ENCODE data around the gene OPA3.

OPA3 gene

DNA sequence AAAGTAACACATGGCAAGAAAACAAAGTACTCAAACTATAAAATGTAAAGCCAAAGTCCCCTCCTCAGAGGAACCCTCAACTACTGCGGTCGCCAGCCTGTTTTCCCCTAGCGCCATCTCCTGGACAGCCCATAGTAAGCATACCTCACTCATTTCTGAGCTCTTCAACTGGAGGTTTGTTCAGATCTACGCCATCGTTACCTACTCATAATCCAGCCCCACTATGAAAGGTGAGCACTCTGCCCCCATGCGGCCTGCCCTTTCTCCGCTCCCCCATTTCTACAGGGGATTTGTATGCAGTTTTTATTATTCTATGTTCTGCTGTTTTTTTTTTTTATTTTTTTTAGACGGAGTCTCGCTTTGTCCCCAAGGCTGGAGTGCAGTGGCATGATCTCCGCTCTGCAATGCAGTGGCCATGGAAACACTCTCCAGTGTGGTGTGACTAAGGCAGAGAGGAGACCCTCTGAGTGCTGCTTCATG, 26.2 kb downstream of the OPA3 start:
- Histone ChIP-seq H3K9me3 (ENCODE audit: control insufficient read depth, low read length) (no peaks in the 10 kb centered on the region), H3K27me3 (replicated peaks; ENCODE audit: control insufficient read depth, insufficient read depth, low read length) (no peaks in the 10 kb centered on the region), H3K4me3 (ENCODE audit: low read length) (no peak overlapping the region), H3K9ac (ENCODE audit: low read length) (no peak overlapping the region), H3K36me3 (ENCODE audit: control insufficient read depth, insufficient read depth, low read length, severe bottlenecking) (peaks cover 3% of the 10 kb centered on the region), H3K4me1 (ENCODE audit: control insufficient read depth, insufficient read depth, low read length) (peaks cover 7% of the 10 kb centered on the region)
- peak; percentile 57 for DNase-seq (ENCODE audit: low read depth)

DNA sequence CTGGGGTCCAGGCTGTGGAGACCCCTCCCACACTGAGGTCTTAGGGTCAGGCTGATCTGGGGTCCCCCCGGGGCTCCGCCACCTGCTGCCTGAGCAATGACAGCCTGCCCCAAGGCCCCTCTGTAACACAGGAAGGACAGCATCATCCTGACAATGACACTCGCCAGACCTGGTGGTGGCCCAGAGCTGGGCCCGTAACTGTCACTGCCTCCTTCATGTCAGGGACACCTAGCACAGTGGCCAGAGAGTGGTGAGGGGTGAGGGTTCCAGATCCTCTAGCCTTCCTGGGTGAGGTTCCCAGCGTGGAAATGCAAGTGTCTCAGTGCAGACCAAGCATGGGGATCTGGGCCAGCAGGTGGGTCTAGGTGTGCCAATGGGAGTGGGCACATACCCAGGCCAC, 27.8 kb downstream of the OPA3 start:
- H3K4me3 ChIP-seq (ENCODE audit: low read length): no peak overlapping the region

DNA sequence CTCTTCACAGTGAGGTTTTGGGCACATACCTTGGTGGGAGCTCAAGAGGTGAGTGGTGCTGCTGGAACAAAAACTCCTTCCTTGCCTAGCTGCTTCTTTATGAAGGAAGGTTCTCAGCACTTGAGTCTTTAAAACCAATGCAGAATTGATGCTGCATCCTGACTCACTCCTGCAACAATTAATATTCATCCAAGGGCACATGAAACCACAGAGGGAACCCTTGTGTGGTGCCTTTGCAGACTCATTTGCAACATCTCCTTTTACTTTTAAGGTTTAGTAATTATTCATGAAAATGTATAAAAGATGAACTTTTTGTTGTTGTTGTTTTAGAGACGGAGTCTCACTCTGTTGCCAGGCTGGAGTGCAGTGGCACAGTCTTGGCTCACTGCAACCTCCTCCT, 30.1 kb downstream of the OPA3 start:
- Histone ChIP-seq H3K9me3 (ENCODE audit: control insufficient read depth, low read length) (no peaks in the 10 kb centered on the region), H3K36me3 (ENCODE audit: control insufficient read depth, insufficient read depth, low read length, severe bottlenecking) (peaks cover 3% of the 10 kb centered on the region), H3K27me3 (replicated peaks; ENCODE audit: control insufficient read depth, insufficient read depth, low read length) (no peaks in the 10 kb centered on the region), H3K9ac (ENCODE audit: low read length) (no peak overlapping the region), H3K4me3 (ENCODE audit: low read length) (no peak overlapping the region), H3K4me1 (ENCODE audit: control insufficient read depth, insufficient read depth, low read length) (no peaks in the 10 kb centered on the region)
- DNase-seq (ENCODE audit: low read depth): no peak

More for the DNA sequence above, 27.8 kb downstream of the OPA3 start:
- peaks cover 3% of the 10 kb centered on the region for H3K36me3 ChIP-seq (ENCODE audit: control insufficient read depth, insufficient read depth, low read length, severe bottlenecking)
- no peak overlapping the region for H3K9ac ChIP-seq (ENCODE audit: low read length)
- H3K4me1 ChIP-seq (ENCODE audit: control insufficient read depth, insufficient read depth, low read length): no peaks in the 10 kb centered on the region
- no peak for DNase-seq (ENCODE audit: low read depth)
- no peaks in the 10 kb centered on the region for H3K9me3 ChIP-seq (ENCODE audit: control insufficient read depth, low read length)
- H3K27me3 ChIP-seq (replicated peaks; ENCODE audit: control insufficient read depth, insufficient read depth, low read length): no peaks in the 10 kb centered on the region

DNA sequence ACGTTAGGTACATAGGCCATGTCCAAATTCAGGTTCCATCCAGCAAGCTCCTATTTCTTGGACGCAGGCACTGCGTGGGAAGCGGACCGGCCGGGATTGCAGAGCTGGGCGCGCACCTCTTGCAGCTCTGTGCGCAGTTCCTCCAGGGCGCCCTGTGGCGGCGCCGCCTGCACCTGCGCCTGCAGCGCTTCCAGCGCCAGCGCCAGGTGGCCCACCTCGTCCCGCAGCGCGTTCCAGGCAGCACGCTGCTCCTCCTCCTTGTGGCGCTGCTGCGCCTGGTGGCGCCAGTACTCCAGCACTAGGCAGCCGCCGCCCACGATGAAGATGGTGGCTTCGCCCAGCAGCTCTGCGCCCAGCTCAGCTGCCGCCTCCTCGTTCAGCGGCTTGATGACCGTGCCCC, 31.1 kb downstream of the OPA3 start:
- Histone ChIP-seq H3K36me3 (ENCODE audit: control insufficient read depth, insufficient read depth, low read length, severe bottlenecking) (peaks cover 3% of the 10 kb centered on the region), H3K9me3 (ENCODE audit: control insufficient read depth, low read length) (no peaks in the 10 kb centered on the region), H3K4me3 (ENCODE audit: low read length) (no peak overlapping the region), H3K27me3 (replicated peaks; ENCODE audit: control insufficient read depth, insufficient read depth, low read length) (no peaks in the 10 kb centered on the region), H3K4me1 (ENCODE audit: control insufficient read depth, insufficient read depth, low read length) (no peaks in the 10 kb centered on the region), H3K9ac (ENCODE audit: low read length) (no peak overlapping the region)
- DNase-seq (ENCODE audit: low read depth): no peak

DNA sequence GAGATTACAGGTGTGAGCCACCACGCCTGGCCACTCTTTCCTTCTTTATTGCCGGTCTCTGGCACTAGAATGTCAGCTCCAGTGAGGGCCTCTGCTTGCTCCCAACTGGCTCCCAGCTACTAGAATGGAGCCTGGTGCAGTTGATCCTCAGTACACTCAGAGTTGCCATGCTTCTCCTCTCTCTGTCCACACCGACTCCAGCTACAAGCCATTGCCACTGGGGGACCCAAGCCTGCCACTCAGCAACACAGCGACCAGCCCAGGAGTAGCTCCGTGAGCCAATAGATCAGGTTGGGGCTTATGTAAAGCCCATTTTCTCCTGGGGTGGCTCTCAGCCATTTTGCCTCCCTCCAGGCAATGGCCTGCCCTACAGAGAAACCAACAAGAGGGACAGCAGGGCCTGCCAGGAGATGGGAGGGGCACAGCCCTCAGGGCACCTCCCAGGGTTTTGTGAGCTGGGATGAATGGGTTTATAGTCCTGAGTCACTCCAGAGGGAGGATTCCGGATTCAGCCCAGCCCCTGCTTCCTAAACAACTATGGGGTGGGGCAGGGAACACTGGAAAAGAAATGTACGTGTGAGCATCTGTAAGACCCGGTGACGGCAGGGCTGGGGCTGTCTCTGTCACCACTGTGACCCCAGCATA, 36.5 kb downstream of the OPA3 start:
- no peaks in the 10 kb centered on the region for H3K36me3 ChIP-seq (ENCODE audit: control insufficient read depth, insufficient read depth, low read length, severe bottlenecking)
- no peak overlapping the region for H3K9ac ChIP-seq (ENCODE audit: low read length)
- H3K4me3 ChIP-seq (ENCODE audit: low read length): no peak overlapping the region

DNA sequence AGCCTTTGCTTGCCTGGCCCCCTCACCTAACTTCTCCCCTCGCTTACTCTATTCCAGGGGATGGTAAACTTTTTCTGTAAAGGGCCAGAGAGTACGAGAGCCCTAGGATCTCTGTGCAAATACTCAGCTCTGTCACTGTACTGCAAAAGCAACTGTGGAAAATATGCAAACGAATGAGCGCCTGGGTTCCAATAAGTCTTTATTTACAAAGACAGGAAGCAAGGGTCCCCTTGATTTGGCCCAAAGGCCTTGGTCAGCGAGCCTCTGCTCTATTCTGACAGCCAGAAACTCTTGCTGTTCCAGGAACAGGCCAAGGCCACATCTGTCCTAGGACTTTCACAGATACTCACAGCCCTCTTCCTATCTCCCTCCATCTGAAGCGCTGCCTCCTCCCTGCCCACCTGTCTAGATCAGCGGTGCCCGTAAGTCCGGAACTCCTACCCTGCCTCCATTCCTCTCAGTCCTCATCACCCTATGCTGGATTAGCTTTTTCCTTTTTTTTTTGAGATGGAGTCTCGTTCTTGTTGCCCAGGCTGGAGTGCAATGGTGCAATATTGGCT, 37.3 kb downstream of the OPA3 start:
- Histone ChIP-seq H3K4me3 (ENCODE audit: low read length) (no peak overlapping the region), H3K27me3 (replicated peaks; ENCODE audit: control insufficient read depth, insufficient read depth, low read length) (no peaks in the 10 kb centered on the region), H3K9me3 (ENCODE audit: control insufficient read depth, low read length) (no peaks in the 10 kb centered on the region), H3K9ac (ENCODE audit: low read length) (no peak overlapping the region), H3K4me1 (ENCODE audit: control insufficient read depth, insufficient read depth, low read length) (peaks cover 15% of the 10 kb centered on the region), H3K36me3 (ENCODE audit: control insufficient read depth, insufficient read depth, low read length, severe bottlenecking) (no peaks in the 10 kb centered on the region)
- no peak for DNase-seq (ENCODE audit: low read depth)

More for the DNA sequence above, 36.5 kb downstream of the OPA3 start:
- no peaks in the 10 kb centered on the region for H3K9me3 ChIP-seq (ENCODE audit: control insufficient read depth, low read length)
- peak; percentile 42 for DNase-seq (ENCODE audit: low read depth)
- peaks cover 15% of the 10 kb centered on the region for H3K4me1 ChIP-seq (ENCODE audit: control insufficient read depth, insufficient read depth, low read length)
- H3K27me3 ChIP-seq (replicated peaks; ENCODE audit: control insufficient read depth, insufficient read depth, low read length): no peaks in the 10 kb centered on the region

DNA sequence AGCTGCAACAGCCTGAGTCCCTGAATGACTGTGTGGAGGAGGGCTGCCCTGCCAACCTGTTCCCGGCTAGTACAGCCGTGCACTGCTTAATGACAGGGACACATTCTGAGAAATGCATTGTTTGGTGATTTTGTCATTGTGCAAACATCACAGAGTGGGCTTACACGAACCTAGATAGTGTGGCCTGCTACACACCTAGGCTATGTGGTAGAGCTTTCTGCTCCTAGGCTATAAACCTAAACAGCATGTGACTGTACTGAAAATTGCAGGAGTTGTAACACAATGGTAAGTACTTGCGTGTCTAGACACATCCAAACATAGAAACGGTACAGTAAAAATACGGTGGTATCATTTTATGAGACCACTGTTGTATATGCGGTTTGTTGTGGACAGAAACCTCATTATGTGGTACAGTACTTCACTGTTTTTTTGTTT, 42.4 kb downstream of the OPA3 start:
- Histone ChIP-seq H3K9ac (ENCODE audit: low read length) (no peak overlapping the region), H3K4me3 (ENCODE audit: low read length) (no peak overlapping the region), H3K27me3 (replicated peaks; ENCODE audit: control insufficient read depth, insufficient read depth, low read length) (no peaks in the 10 kb centered on the region), H3K9me3 (ENCODE audit: control insufficient read depth, low read length) (no peaks in the 10 kb centered on the region), H3K4me1 (ENCODE audit: control insufficient read depth, insufficient read depth, low read length) (peaks cover 16% of the 10 kb centered on the region), H3K36me3 (ENCODE audit: control insufficient read depth, insufficient read depth, low read length, severe bottlenecking) (no peaks in the 10 kb centered on the region)
- DNase-seq (ENCODE audit: low read depth): no peak

DNA sequence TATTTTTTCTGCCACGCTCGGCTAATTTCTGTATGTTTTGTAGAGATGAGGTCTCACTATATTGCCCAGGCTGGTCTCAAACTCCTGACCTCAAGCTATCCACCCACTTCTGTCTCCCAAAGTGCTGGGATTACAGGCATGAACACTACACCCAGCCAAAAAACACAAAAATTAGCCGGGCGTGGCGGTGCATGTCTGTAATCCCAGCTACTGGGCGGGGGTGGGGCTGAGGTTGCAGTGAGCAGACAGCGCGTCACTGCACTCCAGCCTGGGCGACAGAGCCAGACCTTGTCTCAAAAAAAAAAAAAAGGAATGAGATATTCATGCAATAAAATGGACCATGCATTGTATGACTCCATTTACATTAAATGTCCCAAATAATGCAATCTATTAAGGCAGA, 45.1 kb downstream of the OPA3 start:
- DNase-seq (ENCODE audit: low read depth): no peak
- no peaks in the 10 kb centered on the region for H3K9me3 ChIP-seq (ENCODE audit: control insufficient read depth, low read length)
- H3K27me3 ChIP-seq (replicated peaks; ENCODE audit: control insufficient read depth, insufficient read depth, low read length): no peaks in the 10 kb centered on the region
- no peaks in the 10 kb centered on the region for H3K36me3 ChIP-seq (ENCODE audit: control insufficient read depth, insufficient read depth, low read length, severe bottlenecking)
- no peak overlapping the region for H3K9ac ChIP-seq (ENCODE audit: low read length)
- H3K4me1 ChIP-seq (ENCODE audit: control insufficient read depth, insufficient read depth, low read length): peaks cover 16% of the 10 kb centered on the region
- H3K4me3 ChIP-seq (ENCODE audit: low read length): no peak overlapping the region

DNA sequence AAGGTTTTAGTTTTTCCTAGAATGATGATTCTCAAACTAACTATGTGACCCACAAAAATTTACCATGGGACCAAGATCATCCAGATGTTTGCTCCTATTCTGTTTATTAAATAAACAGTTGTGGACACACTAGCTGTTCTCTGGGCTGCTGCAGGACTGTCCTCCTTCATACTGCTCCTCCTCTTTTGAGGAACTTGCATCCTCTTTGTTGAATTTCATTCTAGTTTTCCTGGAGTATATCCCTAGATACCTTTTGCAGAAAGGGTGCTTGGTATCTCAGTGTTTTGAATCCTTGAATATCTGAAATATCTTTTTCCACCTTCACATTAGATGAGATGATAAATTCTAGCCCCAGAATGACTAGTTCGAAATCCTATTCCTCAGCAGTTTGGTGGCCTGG, 53.3 kb downstream of the OPA3 start:
- no peak overlapping the region for H3K9ac ChIP-seq (ENCODE audit: low read length)
- DNase-seq (ENCODE audit: low read depth): no peak

DNA sequence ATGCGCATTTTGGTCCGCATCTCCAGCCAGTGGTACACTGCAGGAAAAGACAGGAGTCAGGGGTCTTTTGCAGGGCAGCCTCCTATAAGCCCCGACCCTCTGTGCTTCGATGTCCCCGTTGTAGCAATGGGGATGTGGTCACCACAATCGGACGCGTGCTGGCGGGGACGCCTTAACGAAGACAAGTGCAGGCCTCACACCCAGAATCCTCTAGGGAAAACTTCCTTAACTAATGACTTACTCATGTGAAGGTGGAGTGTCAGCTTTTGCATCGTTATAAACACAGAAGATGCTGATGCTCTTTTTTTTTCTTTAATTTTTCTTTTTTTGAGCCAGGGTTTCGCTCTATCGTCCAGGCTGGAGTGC, 55.2 kb downstream of the OPA3 start:
- Histone ChIP-seq H3K27me3 (replicated peaks; ENCODE audit: control insufficient read depth, insufficient read depth, low read length) (no peaks in the 10 kb centered on the region), H3K4me1 (ENCODE audit: control insufficient read depth, insufficient read depth, low read length) (no peaks in the 10 kb centered on the region), H3K36me3 (ENCODE audit: control insufficient read depth, insufficient read depth, low read length, severe bottlenecking) (peaks cover 24% of the 10 kb centered on the region), H3K4me3 (ENCODE audit: low read length) (no peak overlapping the region), H3K9ac (ENCODE audit: low read length) (no peak overlapping the region), H3K9me3 (ENCODE audit: control insufficient read depth, low read length) (no peaks in the 10 kb centered on the region)
- DNase-seq (ENCODE audit: low read depth): no peak

More for the DNA sequence above, 53.3 kb downstream of the OPA3 start:
- Histone ChIP-seq H3K9me3 (ENCODE audit: control insufficient read depth, low read length) (no peaks in the 10 kb centered on the region), H3K36me3 (ENCODE audit: control insufficient read depth, insufficient read depth, low read length, severe bottlenecking) (peaks cover 11% of the 10 kb centered on the region), H3K4me3 (ENCODE audit: low read length) (no peak overlapping the region), H3K27me3 (replicated peaks; ENCODE audit: control insufficient read depth, insufficient read depth, low read length) (no peaks in the 10 kb centered on the region), H3K4me1 (ENCODE audit: control insufficient read depth, insufficient read depth, low read length) (no peaks in the 10 kb centered on the region)

DNA sequence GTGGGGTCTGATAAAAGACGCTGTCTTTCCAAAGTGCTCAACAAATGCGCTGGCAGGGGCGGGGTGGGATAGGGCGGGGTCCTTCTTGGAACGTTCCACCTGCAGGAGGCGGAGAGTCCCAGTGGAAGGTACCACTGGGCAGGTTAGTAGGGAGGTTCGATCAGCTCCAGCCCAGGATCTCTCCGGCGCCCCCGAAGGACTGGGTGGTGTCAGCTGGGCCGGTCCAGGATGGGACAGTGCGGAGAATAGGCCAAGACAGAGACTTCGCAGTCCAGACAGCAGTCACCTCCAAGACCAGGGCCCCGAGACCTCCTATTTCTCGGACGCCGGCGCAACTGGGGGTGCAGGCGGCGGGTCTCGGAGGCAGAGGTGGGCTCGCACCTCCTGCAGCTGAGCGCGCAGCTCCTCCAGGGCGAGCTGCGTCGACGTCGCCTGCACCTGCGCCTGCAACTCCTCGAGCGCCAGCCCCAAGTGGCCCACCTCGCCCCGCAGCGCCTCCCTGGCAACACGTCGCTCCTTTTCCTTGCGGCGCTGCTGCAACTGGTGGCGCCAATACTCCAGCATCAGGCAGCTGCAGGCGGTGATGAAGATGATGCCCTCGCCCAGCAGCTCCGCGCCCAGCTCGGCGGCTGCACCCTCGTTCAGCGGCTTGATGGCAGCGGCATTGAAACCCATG, 55.7 kb downstream of the OPA3 start:
- peaks cover 29% of the 10 kb centered on the region for H3K36me3 ChIP-seq (ENCODE audit: control insufficient read depth, insufficient read depth, low read length, severe bottlenecking)
- DNase-seq (ENCODE audit: low read depth): no peak
- H3K4me3 ChIP-seq (ENCODE audit: low read length): no peak overlapping the region
- no peaks in the 10 kb centered on the region for H3K9me3 ChIP-seq (ENCODE audit: control insufficient read depth, low read length)
- H3K9ac ChIP-seq (ENCODE audit: low read length): no peak overlapping the region
- no peaks in the 10 kb centered on the region for H3K27me3 ChIP-seq (replicated peaks; ENCODE audit: control insufficient read depth, insufficient read depth, low read length)
- no peaks in the 10 kb centered on the region for H3K4me1 ChIP-seq (ENCODE audit: control insufficient read depth, insufficient read depth, low read length)

Data from adipocyte (in vitro differentiated cells).